ENCODE results near the gene SLC7A14. TPM values are rescaled to one million over a fixed set of nuclear protein-coding genes. Genes with fewer than 3 reads are reported as not detected.

The SLC7A14 gene
- total RNA-seq, 1 experiment from 2014 or later, result not detected

DNA sequence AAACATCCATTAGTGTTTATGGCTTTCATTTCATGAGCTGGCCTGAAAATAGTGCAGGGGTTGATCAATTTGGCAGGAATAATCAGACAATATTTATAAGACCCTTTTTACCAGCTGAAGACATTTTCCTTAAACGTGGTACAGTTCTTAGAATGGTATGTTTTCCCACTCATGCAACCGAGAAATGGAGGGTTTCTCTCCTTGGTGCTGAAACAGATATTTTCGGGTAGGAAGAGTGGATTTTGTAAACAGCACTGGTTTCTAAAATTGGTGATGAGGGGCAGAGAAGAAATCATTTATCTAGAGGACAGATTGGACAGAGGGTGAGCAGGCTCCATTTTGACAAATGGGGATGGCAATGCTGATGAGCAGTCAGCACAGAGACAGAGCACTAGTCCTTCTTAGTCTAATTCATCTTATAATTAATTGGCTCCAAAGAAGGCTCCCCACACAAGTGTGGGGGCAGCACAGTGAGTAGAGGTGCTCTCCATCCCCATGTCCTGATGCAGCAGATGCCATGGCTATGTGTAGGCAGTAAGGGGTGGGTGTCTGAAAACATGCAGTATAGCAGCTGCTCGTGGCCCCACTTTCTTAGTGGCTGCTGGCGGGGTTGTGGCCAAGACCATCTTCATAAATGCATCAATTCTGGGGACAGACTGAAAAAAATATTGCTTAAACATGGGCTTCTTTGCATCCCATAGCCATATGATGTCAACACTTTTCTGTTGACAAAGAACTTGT is 18.1 kb upstream of the SLC7A14 start:
- Histone ChIP-seq H3K27ac (ENCODE audit: low read depth, low read length, poor library complexity, severe bottlenecking) (no peak overlapping the region), H3K4me1 (ENCODE audit: insufficient read depth, low read length, poor library complexity, severe bottlenecking) (no peaks in the 10 kb centered on the region), H3K4me3 (ENCODE audit: low read depth, low read length, poor library complexity, severe bottlenecking) (no peak overlapping the region), H3K9me3 (ENCODE audit: low read depth, low read length, poor library complexity, severe bottlenecking) (no peaks in the 10 kb centered on the region), H3K36me3 (ENCODE audit: insufficient read depth, low read length, poor library complexity, severe bottlenecking) (no peaks in the 10 kb centered on the region), H3K27me3 (replicated peaks; ENCODE audit: insufficient read depth, low read depth, low read length, poor library complexity) (peaks cover 12% of the 10 kb centered on the region)
- DNase-seq (ENCODE audit: low spot score), result peak; percentile 6
- intact Hi-C loops (cut with micrococcal nuclease; ENCODE audit: unreplicated experiment), result no loop called here
- BruUV-seq (replicated peaks), result no TSS peak
- no peak for TF ChIP-seq EZH2 (IDR thresholded peaks at IDR 0.05; ENCODE audit: borderline replicate concordance, low read depth, low read length, poor library complexity, severe bottlenecking)
- TF ChIP-seq CTCF (conservative IDR thresholded peaks at IDR 0.05; ENCODE audit: low read depth, low read length), result no peak
- POLR2A ChIA-PET (ENCODE audit: low non-redundant PET), result no interaction called here
- CTCF ChIA-PET, result no interaction called here

DNA sequence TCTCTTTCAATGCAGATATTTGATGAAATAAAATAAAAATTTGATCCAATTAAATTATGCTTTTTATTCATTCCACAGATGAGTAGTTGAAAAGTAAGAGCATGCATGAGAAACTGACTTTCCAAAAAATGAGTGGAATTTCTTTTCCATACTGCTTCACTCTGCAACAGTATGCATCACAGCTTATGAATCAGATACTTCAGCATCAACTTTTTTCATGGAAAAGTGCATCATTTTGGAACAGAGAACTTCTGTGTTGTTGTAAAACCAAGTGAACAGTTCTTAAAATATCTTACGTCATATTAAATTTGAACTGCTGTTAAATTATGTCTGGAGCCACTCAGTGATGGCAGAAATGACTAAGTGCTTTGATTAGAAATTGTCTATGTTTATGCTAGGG is 16.7 kb upstream of the SLC7A14 start:
- ChIA-PET POLR2A (ENCODE audit: low non-redundant PET) (no interaction called here), CTCF (no interaction called here)
- no peak overlapping the region for H3K4me3 ChIP-seq (ENCODE audit: low read depth, low read length, poor library complexity, severe bottlenecking)
- TF ChIP-seq CTCF (conservative IDR thresholded peaks at IDR 0.05; ENCODE audit: low read depth, low read length) (no peak), EZH2 (IDR thresholded peaks at IDR 0.05; ENCODE audit: borderline replicate concordance, low read depth, low read length, poor library complexity, severe bottlenecking) (no peak)
- no TSS peak for BruUV-seq (replicated peaks)
- H3K27ac ChIP-seq (ENCODE audit: low read depth, low read length, poor library complexity, severe bottlenecking), result no peak overlapping the region
- intact Hi-C loops (cut with micrococcal nuclease; ENCODE audit: unreplicated experiment), result no loop called here
- no peaks in the 10 kb centered on the region for H3K4me1 ChIP-seq (ENCODE audit: insufficient read depth, low read length, poor library complexity, severe bottlenecking)
- peaks cover 12% of the 10 kb centered on the region for H3K27me3 ChIP-seq (replicated peaks; ENCODE audit: insufficient read depth, low read depth, low read length, poor library complexity)
- H3K9me3 ChIP-seq (ENCODE audit: low read depth, low read length, poor library complexity, severe bottlenecking), result no peaks in the 10 kb centered on the region
- no peak for DNase-seq (ENCODE audit: low spot score)
- no peaks in the 10 kb centered on the region for H3K36me3 ChIP-seq (ENCODE audit: insufficient read depth, low read length, poor library complexity, severe bottlenecking)

GRCh38 chr3:170600005-170600624 is 14.2 kb upstream of the SLC7A14 start:
- no peak overlapping the region for H3K27ac ChIP-seq (ENCODE audit: low read depth, low read length, poor library complexity, severe bottlenecking)
- intact Hi-C loops (cut with micrococcal nuclease; ENCODE audit: unreplicated experiment), result no loop called here
- no peaks in the 10 kb centered on the region for H3K4me1 ChIP-seq (ENCODE audit: insufficient read depth, low read length, poor library complexity, severe bottlenecking)
- no peaks in the 10 kb centered on the region for H3K9me3 ChIP-seq (ENCODE audit: low read depth, low read length, poor library complexity, severe bottlenecking)
- TF ChIP-seq CTCF (conservative IDR thresholded peaks at IDR 0.05; ENCODE audit: low read depth, low read length) (no peak), EZH2 (IDR thresholded peaks at IDR 0.05; ENCODE audit: borderline replicate concordance, low read depth, low read length, poor library complexity, severe bottlenecking) (no peak)
- no TSS peak for BruUV-seq (replicated peaks)
- ChIA-PET POLR2A (ENCODE audit: low non-redundant PET) (no interaction called here), CTCF (no interaction called here)
- peaks cover 20% of the 10 kb centered on the region for H3K27me3 ChIP-seq (replicated peaks; ENCODE audit: insufficient read depth, low read depth, low read length, poor library complexity)
- H3K36me3 ChIP-seq (ENCODE audit: insufficient read depth, low read length, poor library complexity, severe bottlenecking), result no peaks in the 10 kb centered on the region
- no peak overlapping the region for H3K4me3 ChIP-seq (ENCODE audit: low read depth, low read length, poor library complexity, severe bottlenecking)
- no peak for DNase-seq (ENCODE audit: low spot score)

Measured in A673 (cell line).